Adrenal gland (tissue), 12 donors: Measurements from ENCODE around the gene RECQL. TPM values are rescaled to one million over a fixed set of nuclear protein-coding genes. Genes with fewer than 3 reads are reported as not detected.

Source experiments
- DNase-seq, 7 donors: peaks; one replicate each; pipeline ENCODE4 v3.0.0-alpha.2; 2019 to 2020
- H3K27ac ChIP-seq, 5 donors: fragments of 200-600 bp; sonication (generic) in 4 of 5; 1 replicate in 3 of 5; 2 replicates in 2 of 5; pipeline versions ENCODE4 v1.5.1 to v1.8.0; 2016 to 2020; ENCODE audit warnings: mild to moderate bottlenecking in 1 of 5
- H3K27me3 ChIP-seq: fragments of 200-600 bp; 2 replicates; pipeline ENCODE4 v1.8.0; 2021
- H3K36me3 ChIP-seq, 2 donors: fragments of 200-600 bp; replicated peaks in 1 of 2; 1 replicate in 1 of 2; 2 replicates in 1 of 2; pipeline versions ENCODE4 v1.5.1 to v1.8.0; 2018 to 2022
- H3K4me1 ChIP-seq, 2 donors: fragments of 200-600 bp; replicated peaks in 1 of 2; 1 replicate in 1 of 2; 2 replicates in 1 of 2; pipeline versions ENCODE4 v1.5.1 to v1.8.0; 2018 to 2021
- H3K4me3 ChIP-seq, 4 donors: fragments of 200-600 bp; sonication (generic) in 3 of 4; one replicate each; pipeline ENCODE4 v1.5.1; 2016 to 2018
- H3K9me3 ChIP-seq, 3 donors: fragments of 200-600 bp; sonication (generic) in 1 of 3; replicated peaks in 1 of 3; 1 replicate in 2 of 3; 2 replicates in 1 of 3; pipeline versions ENCODE4 v1.5.1 to v1.8.0; 2016 to 2021
- CTCF ChIP-seq, 6 experiments: fragments of 450-650 bp in 4 of 6; fragments of 200-600 bp in 2 of 6; sonication (generic) in 1 of 6; IDR thresholded peaks; 1 replicate in 5 of 6; 2 replicates in 1 of 6; pipeline versions ENCODE4 v1.5.1 to v1.8.0; 2016 to 2021; ENCODE audit warnings: antibody characterized with exemption in 6 of 6, mild to moderate bottlenecking in 2 of 6, moderate library complexity in 1 of 6
- POLR2A ChIP-seq, 2 donors: fragments of 450-650 bp; IDR thresholded peaks; one replicate each; pipeline ENCODE4 v1.6.1; 2017; ENCODE audit warnings: antibody characterized with exemption in 2 of 2, mild to moderate bottlenecking in 2 of 2, moderate library complexity in 1 of 2
- WGBS, 4 donors: extraction: QIAGEN DNeasy Blood & Tissue Kit in 2 of 4; methylation state at CpG; one replicate each; pipeline versions ENCODE4 v1.1.5 to v1.1.7; 2013 to 2017; 5-methylcytosine and 5-hydroxymethylcytosine counted together
- intact Hi-C, 2 donors: fragments of 100-400 bp; cut with DNase I; formaldehyde crosslinking; loops; one replicate each; pipeline versions ENCODE4 v1.14.1 to v1.15.0; 2022 to 2023
- polyA plus RNA-seq, 3 donors: library from polyadenylated mRNA; stranded (reverse); fragments of 200-250 nt in 2 of 3; fragments of 350-450 nt in 1 of 3; fragmentation: Illumina TruSeq in 1 of 3; extraction: RNeasy Lipid Tissue Mini Kit (QIAGEN cat#74804) in 1 of 3; gene quantifications; one replicate each; pipeline ENCODE4 v1.2.3, GENCODE V29; 2013 to 2014
- total RNA-seq, 9 donors: library from RNA; depleted of rRNA in 4 of 9; stranded (reverse); fragments of >200 nt in 4 of 9; fragments of 120-200 nt in 1 of 9; fragmentation: NEBNext Ultra II Directional in 1 of 9; extraction: Animal tissue kit (Norgen Biotek cat#: 25700) in 1 of 9; gene quantifications; one replicate each; pipeline versions ENCODE4 v1.1.0 to v1.2.4, GENCODE V29; 2013 to 2023
- donor health status: healthy with polysubstance abuse.
- donor health status: Bipolar disorder and iron deficiency.
- donor health status: DM: yes; HTN: yes; CAD: no.
- donor health status: DM: no; HTN: no; CAD: no.
- donor health status: DM: no; HTN: no; CAD: no.
- donor health status: DM: yes; HTN: yes; CAD: no.

The RECQL gene
- total and polyA plus RNA-seq, 12 donors, result 12.6 to 42.1 (median 25.8) TPM

GRCh38 chr12:21545557-21545956, 44.1 kb upstream of the RECQL start:
- no peaks in the 10 kb centered on the region for H3K4me1 ChIP-seq
- 79 to 87% (median 83%) methylated on average over 2 of the region's 2 CpGs for WGBS, 4 donors
- no peaks in the 10 kb centered on the region for H3K36me3 ChIP-seq
- H3K4me3 ChIP-seq, result no peak overlapping the region
- DNase-seq, result no peak
- no peak for TF ChIP-seq CTCF (IDR thresholded peaks at IDR 0.05)
- no peaks in the 10 kb centered on the region for H3K27me3 ChIP-seq
- no peak overlapping the region for H3K27ac ChIP-seq
- intact Hi-C loops, result no loop called here
- H3K9me3 ChIP-seq, result no peaks in the 10 kb centered on the region

- H3K27me3 ChIP-seq, result no peaks in the 10 kb centered on the region
Measured at GRCh38 chr12:21543151-21543550, 41.7 kb upstream of the RECQL start.

GRCh38 chr12:21542403-21542802, 41.0 kb upstream of the RECQL start:
- 59 to 86% (median 65%) methylated on average over 5 of the region's 5 CpGs for WGBS, 4 donors
- no peak for TF ChIP-seq CTCF (IDR thresholded peaks at IDR 0.05)
- Histone ChIP-seq H3K27me3 (no peaks in the 10 kb centered on the region), H3K36me3 (no peaks in the 10 kb centered on the region), H3K27ac (no peak overlapping the region), H3K4me3 (no peak overlapping the region), H3K4me1 (no peaks in the 10 kb centered on the region), H3K9me3 (no peaks in the 10 kb centered on the region)
- intact Hi-C loops, result no loop called here
- no peak for DNase-seq

More at GRCh38 chr12:21543151-21543550, 41.7 kb upstream of the RECQL start:
- Histone ChIP-seq H3K4me1 (no peaks in the 10 kb centered on the region), H3K9me3 (no peaks in the 10 kb centered on the region), H3K4me3 (no peak overlapping the region), H3K27ac (no peak overlapping the region), H3K36me3 (no peaks in the 10 kb centered on the region)
- DNase-seq, result no peak
- no peak for TF ChIP-seq CTCF (IDR thresholded peaks at IDR 0.05)
- no peak for TF ChIP-seq POLR2A (IDR thresholded peaks at IDR 0.05)
- intact Hi-C loops, result no loop called here

GRCh38 chr12:21541773-21542172, 40.3 kb upstream of the RECQL start:
- 70 to 84% (median 81%) methylated on average over 6 of the region's 6 CpGs for WGBS, 4 donors
- intact Hi-C loops, result no loop called here

More at GRCh38 chr12:21541773-21542172, 40.3 kb upstream of the RECQL start:
- TF ChIP-seq POLR2A (IDR thresholded peaks at IDR 0.05) (no peak), CTCF (IDR thresholded peaks at IDR 0.05) (no peak)
- H3K4me3 ChIP-seq, result no peak overlapping the region
- no peak overlapping the region for H3K27ac ChIP-seq
- DNase-seq, result no peak
- no peaks in the 10 kb centered on the region for H3K36me3 ChIP-seq
- H3K4me1 ChIP-seq, result no peaks in the 10 kb centered on the region
- no peaks in the 10 kb centered on the region for H3K27me3 ChIP-seq
- H3K9me3 ChIP-seq, result no peaks in the 10 kb centered on the region
